Ramos (cell line): ENCODE data around the gene TUBGCP3.
"Not testable (repeated sequence)": the region's sequence is repeated elsewhere in the genome, so short reads cannot be mapped to it uniquely, and the experiment has no call there.

Source experiments
- in situ Hi-C: fragments of 300-500 bp; cut with MboI; formaldehyde crosslinking; loops from one replicate; pipeline ENCODE4 v1.14.3; 2022; ENCODE audit warnings: low sequenced_read_pairs; ENCODE audit not compliant: unreplicated experiment

Gene TUBGCP3

DNA sequence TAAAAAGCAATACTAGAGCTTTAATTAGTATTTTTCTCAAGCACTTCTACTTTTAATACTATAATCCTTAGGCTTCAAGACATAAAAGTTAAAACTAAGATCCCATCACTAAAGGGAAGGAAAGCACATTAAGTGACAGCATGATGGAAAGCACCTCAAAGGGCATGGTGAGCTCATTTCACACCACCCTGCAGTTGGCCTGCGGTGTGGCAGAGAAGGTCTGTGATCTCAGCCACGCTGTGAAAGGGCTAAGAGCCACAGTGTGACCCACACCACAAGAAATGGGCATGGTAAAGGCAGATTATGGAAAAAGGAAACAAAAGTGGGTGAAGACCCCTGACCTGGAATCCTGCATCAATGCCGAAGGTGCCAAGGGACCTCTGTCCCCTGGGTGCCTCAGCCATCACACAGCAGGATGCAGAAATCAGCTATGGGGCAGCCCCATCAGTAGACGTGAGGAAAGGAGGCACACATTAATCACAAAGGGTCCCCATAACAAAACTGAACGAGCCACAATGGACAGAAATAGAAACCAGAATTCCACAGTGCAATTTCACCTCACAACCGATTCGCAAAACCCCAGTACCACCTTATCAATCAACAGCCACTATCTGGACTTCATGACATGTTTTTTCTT, 33.6 kb downstream of the TUBGCP3 start:
- in situ Hi-C loops, result no loop called here

DNA sequence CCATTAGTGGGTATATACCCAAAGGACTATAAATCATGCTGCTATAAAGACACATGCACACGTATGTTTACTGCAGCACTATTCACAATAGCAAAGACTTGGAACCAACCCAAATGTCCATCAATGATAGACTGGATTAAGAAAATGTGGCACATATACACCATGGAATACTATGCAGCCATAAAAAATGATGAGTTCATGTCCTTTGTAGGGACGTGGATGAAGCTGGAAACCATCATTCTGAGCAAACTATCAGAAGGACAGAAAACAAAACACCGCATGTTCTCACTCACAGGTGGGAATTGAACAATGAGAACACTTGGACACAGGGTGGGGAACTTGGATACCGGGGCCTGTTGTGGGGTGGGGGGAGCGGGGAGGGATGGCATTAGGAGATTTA, 39.0 kb downstream of the TUBGCP3 start:
- in situ Hi-C loops, result not testable (repeated sequence)

DNA sequence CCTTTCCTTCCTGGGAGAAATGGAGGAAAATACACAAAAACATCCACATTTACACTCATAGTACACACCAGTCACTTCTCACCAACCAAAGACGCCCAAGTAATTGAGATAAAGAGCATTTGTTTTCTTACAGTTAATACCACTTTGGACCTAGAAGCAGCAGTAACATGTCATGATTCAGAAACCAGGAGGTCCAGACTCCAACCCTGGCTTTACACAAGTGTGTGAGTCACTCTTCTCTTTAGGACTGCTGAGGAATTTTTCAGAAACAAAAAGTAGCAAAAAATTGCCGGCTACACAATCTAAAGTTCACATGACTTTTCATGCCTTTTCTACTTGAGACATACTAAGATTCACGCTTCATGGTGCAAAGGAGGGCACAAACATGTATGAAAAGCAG, 42.1 kb downstream of the TUBGCP3 start:
- in situ Hi-C loops, result no loop called here

DNA sequence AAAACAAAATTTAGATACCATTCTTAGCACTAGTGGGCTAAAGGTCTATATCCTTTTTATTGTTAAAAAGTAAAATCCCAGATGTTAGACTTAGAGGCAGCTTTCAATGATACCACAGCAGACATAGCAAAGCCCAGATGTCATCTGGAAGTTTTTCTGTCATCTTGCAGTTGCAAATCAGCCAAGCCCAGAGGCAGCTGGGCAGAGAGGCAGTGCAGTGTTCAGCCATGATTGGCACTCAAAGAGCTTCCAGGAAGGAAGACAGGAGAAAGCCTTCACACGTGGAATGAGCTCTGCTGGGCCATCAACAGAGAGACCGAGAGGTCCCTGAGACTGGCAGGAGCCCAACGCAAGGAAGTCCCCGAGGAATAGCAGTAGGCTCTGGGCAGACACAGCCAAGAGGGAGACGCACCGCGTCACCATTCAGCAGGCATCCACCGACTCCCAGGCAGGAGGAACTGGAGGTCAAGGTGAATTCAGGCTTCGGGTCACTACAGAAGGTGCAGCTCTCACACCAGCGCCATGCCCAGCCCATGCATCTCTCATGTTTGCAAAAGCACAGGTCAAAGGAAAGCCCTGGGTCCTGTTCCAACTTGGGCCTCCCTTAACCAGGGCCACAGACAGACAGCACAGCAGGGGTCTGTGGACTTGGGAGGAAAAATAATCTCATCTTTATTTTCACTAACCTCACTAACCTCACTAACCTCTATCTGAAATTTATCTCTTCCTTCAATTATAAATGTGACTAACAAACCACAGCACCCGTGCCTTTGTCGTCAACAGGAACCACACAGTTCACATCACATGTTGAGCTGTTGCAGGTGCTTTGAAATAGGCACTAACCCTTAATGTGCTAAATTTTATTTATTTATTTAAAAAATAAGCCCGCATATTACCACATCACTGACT, 54.9 kb downstream of the TUBGCP3 start:
- in situ Hi-C loops, result no loop called here

DNA sequence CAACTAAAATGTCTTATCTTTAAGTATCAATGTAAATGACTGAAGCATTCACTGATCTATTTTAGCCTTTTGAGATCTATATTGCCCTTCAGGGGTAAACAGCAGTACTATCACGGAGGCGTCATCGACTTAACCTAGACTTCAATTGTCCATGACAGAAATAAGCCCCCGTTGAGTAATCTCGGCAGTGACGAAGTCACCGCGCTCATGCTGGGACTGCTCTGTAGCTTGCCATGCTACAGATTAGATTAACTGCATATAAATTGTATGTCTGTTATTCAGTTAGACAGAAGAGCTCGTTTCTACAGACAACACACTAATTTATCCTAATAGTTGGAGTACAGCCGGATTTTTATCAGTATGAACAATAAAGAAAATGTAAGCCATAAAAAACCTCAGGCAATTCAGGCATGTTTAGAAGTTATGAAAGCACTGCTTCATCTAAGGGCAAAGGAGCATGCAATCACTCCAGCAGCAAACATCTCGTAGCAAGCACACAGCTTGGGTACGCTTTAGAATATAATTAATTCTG, 56.6 kb downstream of the TUBGCP3 start:
- in situ Hi-C loops, result no loop called here

DNA sequence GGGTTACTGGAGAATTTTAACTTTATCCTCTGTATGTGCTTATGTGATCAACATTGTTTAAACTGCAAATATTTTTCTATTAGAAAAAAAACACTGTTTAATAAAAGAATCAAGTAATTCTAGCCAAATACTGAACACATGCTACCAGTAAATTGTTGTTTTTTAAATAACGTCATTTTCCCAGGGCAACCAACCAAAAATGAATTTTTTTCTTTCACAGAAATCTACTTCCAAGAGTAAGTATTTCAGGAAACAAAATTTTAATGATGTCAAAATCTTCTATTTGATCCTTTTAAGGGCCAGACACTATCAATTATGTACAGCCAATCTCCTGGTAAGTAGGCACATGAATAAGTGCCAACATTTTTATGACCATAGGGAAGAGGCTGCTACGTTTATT, 57.1 kb downstream of the TUBGCP3 start:
- in situ Hi-C loops, result no loop called here

DNA sequence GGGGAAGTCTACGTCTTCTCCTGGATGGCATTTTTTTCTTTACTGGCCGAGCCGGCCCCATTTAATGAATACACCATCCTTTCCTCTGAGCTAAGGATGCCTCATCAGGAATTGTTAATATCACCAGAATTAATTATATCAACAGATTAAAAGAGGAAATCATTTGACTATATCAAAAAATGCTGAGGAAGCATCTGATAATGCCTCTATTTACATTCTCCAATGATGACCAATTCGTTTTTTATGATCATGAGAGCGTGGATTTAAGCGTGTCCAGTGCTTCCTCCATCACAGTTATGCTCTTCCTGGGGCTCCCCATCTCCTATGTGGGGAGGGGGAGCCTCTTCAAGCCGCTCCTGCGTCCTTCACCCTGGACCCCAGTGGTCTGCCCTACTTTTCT, 58.7 kb downstream of the TUBGCP3 start:
- in situ Hi-C loops, result no loop called here

DNA sequence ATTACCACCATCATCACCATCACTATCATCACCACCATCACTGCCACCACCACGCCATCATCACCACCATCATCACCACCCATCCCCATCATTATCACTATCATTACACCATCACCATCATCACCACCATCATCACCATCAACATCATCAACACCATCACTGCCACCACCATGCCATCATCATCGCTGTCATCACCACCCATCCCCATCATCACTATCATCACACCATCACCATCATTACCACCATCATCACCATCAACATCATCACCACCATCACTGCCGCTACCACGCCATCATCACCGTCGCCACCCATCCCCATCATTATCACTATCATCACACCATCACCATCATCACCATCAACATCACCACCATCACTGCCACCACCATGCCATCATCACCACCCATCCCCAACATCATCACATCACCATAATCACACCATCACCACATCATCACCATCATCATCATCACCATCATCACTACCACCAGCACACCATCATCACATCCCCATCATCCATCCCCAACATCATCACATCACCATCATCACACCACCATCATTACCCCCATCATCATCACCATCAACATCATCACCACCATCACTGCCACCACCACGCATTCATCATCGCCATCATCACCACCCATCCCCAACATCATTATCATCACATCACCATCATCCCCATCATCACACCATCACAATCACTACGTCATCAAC, 61.7 kb downstream of the TUBGCP3 start:
- in situ Hi-C loops, result no loop called here

DNA sequence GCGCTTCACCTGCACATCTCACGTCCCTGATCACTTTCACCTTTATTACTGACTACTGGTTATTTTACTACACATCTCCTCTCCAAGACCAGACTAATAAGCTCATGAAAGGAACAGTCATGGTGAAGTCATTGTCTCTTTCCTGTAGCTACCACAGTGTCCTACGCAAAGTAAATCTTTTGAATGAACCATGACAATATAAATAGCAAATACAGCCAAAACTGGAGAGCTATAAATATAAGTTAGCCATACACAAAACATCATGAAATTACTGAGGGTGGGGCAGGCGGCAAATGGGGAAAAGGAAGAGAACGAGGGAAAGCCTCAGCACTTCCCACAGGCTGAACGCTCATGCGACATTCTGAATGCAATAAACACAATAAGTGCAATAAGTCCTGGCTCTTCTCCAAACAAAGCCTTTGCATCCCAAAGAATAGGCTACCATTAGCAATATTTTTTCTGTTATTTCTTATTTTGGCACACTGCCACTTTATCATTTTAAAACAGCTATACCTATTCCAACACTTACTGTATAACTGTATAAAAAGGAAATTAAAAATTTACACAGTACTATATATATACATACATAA, 62.5 kb downstream of the TUBGCP3 start:
- in situ Hi-C loops, result no loop called here

DNA sequence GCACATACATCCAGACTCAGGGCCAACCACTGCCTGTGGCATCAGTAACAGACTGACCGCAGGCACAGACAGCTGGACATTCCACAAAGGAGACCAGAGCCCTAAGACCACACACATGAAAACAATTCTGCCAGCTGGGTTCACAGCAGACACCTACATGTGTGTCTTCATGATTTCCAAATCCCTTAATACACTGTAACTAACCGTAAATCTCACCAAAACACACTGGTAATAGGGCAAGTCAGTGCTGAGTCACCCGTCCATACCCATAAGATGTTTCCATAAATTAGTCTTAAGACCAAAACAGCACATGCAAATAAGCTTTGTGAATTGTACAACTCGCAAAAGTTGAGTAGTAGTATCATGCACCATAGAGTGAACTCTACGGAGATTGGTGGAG, 65.4 kb downstream of the TUBGCP3 start:
- in situ Hi-C loops, result no loop called here

DNA sequence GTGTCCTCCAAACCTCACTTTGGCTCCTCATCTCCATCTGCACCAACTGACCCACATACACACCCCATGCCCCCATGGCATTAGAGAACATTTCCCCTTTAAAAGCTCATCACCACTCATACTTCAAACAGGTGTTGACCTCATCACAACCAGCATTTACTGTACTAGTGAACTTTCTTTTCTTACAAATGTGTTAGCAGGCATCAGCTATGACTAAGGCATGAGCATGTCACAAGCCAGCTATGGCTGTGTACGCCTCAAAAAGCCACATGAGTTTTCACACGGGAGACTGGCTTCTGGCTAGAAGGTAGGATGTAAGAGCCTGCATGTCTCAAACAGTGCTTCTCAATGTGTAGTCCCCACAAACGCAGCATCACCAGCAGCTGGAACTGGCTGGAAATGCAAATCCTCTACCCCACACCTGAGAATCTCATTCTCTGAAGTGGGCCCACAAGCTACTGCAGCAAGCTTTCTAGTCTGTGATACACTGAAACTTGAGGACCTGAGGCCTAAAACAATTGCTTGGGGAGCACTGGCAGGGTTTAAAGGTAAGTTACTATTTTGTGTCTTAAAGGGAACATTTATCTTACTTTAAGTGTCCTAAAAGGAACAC, 66.8 kb downstream of the TUBGCP3 start:
- in situ Hi-C loops, result no loop called here

DNA sequence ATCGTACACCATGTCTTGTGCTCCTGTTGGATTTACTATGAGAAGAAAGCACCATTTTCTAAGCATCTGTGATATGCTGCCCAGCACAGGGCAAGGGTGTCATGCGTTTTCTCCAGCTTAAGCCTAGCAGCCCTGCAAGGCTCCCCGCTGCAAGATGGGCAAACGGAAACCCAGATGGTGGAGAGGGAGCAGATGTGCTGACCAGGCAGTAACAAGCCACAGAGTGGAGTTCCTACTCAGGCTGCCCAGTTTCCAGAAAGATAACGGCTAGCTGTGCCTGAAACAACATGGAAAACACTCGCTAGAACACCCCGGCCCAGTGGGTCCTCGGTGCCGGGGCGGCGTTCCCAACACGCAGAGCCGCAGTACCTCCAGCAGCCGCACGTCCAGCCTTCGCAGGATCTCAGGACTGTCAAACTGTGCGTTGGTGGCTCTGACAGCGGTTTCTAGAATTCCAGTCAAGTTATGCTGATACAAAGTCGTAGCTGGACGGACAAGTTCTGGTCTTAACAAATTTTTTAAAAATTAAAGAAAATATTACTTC, 68.4 kb downstream of the TUBGCP3 start:
- in situ Hi-C loops, result no loop called here

DNA sequence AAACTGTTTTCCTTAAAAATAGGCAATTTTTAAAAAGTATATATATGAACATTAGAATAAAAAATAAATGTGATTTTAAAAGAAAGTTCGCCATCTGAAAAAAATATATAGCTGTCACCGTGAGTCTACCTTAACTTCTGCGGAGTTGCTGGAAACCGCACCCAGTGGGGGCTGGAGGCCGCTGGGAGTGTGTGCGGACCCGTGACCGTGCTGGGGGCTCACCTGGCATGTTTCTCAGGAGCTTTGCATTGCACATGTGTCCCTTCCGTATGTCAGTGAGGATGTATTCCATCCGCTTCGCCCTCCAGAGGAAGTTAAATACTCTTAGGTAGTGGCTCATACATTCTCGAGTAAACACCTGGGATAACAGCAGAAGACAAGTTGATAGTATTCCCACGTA, 71.7 kb downstream of the TUBGCP3 start:
- in situ Hi-C loops, result no loop called here

DNA sequence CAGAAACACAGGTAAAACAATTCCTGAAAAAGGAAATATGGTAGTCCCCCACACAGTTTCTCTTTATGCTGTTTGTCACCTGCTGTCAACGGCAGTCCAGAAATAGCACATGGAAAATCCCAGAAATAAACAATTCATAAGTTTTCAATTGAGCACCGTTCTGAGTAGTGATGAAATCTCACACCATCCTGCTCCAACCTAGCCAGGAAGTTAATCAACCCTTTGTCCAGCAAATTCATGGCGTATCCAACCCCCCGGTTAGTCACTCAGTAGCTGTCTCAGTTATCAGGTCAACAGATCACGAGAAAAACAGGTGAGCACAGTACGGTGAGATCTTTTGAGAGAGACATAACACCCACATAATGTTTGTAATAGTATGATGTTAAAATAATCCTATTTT, 74.2 kb downstream of the TUBGCP3 start:
- in situ Hi-C loops, result no loop called here

DNA sequence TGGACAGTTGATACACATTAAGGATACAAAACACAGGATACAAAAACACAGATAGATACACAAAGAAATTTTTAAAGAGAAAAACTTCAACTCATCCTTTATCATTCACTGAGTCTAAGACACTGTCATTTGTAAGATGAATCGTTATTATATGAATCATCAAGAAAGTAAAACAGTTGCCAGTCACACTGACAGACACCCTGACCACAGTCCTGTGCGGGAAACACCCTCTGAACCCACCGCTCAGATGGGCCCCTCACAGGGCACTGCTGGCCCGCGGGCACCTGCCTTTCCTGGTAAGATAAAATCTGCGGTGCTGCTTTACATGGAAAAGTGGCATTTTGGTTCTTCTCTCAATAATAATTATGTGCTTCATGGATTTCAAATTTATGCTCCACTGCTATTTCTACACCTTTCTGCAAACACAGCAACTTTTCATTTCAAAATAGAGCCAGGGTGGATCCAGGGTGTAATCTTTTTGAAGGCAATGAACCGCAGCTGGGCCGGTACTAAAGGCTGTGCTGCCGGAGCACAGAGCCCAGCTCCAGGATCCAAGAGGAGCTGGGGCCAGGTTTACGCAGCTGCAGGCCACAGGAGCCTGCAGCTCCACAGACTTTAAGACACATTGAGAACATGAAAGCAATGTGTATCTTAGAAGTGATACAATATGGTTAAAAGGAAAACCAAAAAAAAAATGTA, 76.8 kb downstream of the TUBGCP3 start:
- in situ Hi-C loops, result no loop called here

DNA sequence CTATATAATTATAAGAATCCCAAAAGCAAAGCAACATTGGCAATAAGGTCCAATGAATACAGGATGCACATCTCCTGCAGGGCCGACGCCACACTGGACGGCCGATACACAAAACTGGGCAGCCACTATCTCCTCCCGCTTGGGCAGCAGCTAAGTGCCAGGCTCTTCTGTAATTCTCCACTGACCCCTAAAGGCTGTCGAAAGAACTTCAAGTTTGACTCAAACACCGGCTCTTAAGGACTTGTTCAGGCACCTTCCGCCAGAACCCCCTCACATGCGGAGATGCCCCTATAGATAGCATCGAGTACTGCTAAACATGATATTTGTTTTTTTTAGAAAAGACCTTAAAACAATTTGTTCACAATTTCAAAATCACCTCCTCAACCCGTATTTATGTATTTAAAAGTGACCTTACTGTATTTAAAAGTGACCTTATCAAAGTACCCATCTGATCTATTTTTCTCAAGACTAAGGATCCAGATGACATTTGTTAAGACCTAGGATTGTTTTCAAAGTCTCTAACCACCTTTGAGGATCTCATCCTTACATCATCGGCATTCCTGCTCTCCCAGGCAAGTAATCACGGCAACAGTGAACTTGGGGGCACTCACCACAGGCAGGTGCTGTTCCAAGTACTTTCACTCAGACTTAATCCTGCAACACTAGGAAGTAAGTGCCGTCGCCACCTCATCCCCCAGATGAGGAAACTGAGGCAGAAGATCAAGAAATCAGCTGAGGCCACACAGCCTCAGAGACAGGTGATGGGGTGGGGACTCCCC, 77.8 kb downstream of the TUBGCP3 start:
- in situ Hi-C loops, result no loop called here

DNA sequence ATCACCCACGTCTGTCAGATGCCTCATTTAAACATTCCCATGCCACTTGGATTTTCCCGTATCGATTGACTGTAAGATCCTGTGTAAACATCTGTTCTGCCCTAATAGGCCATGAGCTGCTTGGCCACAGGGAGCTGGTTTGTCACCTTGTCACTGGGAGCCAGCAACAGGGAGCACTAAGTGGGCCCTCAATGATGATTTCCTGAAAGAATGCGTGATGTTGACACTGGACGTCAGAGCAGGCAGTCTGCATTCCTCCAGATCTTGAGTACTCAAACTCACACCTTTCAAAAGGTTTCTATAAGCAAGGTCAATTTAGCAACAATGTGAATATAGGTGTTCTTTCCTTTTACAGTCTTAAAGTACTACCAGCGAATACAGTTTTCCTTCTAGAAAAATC, 78.8 kb downstream of the TUBGCP3 start:
- in situ Hi-C loops, result no loop called here

DNA sequence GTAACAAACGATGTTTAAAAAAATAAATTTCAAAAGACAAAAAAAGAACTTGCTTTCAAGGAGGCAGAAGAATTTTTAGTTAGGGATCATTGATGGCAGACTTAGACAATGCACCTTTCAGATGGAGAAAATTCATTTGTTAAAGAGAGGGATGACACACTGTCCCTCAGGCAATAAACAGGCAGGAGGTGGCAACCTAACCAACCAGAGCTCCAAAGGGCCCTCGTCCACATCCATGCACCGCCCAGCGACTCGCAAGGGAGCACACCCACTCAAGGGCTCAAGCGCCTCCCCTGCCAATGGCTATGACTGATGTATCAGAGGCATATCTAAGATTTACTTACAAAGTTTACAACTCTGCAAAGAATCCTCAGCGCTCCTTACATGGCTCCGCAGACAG, 81.9 kb downstream of the TUBGCP3 start:
- in situ Hi-C loops, result no loop called here

DNA sequence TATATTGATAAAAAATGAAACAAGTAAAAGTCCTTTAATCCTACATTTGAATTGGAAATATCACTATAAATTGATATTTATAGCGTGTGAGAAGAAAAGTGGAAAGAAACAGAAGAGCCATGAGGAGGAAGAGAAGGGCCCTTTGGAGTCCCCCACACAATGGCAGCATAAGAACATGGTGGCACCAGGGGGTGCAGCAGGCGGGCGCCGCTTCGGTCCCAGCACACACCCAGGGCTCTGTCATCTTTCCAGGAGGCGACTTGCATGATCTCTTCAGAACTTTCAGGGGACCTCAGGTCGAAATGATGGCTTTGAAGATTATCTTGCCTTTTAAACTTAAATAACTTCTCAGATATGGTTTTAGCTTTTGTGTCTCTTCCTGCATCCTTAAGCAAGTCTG, 91.8 kb downstream of the TUBGCP3 start:
- in situ Hi-C loops, result no loop called here
